ENCODE results near the gene PNMT.

PNMT gene

DNA sequence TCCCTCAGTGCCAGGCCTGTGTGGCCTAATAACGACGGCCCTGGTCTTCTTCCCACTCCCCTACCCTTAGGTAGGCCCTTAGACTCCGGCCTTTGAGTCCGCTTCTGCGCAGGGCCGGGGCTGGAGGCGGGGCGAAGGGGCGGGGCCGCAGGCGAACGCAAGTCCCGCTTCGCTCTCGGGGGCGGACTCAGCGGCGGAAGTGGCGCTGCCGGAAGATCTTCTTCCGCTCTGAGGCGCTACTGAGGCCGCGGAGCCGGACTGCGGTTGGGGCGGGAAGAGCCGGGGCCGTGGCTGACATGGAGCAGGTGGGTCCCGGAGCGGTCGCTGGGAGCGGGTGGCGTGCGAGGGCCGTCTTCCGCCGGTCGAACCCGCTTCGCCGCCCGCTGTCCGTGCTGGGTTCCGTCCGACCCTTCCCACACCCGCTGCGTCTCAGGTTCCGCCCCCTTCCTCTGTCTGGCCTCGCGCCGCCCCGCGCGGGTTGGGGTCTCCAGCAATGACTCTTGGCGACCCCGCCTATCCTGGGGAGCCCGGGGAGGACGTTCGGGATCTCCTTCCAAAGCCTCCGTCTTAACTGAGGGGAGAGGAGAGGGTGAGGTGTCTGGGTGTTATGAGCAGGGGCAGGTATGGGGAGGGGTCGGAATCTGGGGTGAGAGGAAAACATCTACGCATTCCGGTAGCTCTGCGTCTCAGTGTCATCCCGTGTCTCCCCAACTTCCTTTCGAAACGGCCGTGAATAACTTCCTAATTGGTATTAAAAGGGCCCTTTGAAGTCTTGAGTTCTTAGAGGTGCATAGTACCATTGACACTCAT, 31.1 kb upstream of the PNMT start, which contains the start of gene STARD3 (continued):
- TF ChIP-seq ZNF518A (tag by site-specific recombination; conservative IDR thresholded peaks at IDR 0.05; ENCODE audit: low read depth) (0 out of 2 replicates have a peak, but pooled peaks have one; percentile 41), ZNF514 (tag by site-specific recombination; IDR thresholded peaks at IDR 0.05) (no peak), ZNF558 (tag by site-specific recombination; IDR thresholded peaks at IDR 0.05) (no peak), YY1 (tag by site-specific recombination; IDR thresholded peaks at IDR 0.05) (peak; percentile 64), ZNF148 (tag by site-specific recombination; IDR thresholded peaks at IDR 0.05; ENCODE audit: borderline replicate concordance) (no peak; the same call in 1 of the 2 replicates), EGR2 (tag by site-specific recombination; IDR thresholded peaks at IDR 0.05; ENCODE audit: low read depth) (peak; percentile 57; the same call in 1 of the 2 replicates), ZNF510 (tag by site-specific recombination; IDR thresholded peaks at IDR 0.05; ENCODE audit: insufficient replicate concordance) (no peak), BCL6B (tag by site-specific recombination; IDR thresholded peaks at IDR 0.05) (no peak), ZNF677 (tag by site-specific recombination; IDR thresholded peaks at IDR 0.05) (no peak), KLF9 (tag by site-specific recombination; IDR thresholded peaks at IDR 0.05; ENCODE audit: low read depth) (peak; percentile 96), SALL2 (tag by site-specific recombination; IDR thresholded peaks at IDR 0.05; ENCODE audit: borderline replicate concordance) (no peak), ZFP41 (tag by site-specific recombination; IDR thresholded peaks at IDR 0.05; ENCODE audit: borderline replicate concordance) (no peak), ZNF157 (tag by site-specific recombination; IDR thresholded peaks at IDR 0.05) (no peak), BCL11B (tag by site-specific recombination; IDR thresholded peaks at IDR 0.05; ENCODE audit: low read depth) (no peak)
- TF ChIP-seq, protein P1, sequence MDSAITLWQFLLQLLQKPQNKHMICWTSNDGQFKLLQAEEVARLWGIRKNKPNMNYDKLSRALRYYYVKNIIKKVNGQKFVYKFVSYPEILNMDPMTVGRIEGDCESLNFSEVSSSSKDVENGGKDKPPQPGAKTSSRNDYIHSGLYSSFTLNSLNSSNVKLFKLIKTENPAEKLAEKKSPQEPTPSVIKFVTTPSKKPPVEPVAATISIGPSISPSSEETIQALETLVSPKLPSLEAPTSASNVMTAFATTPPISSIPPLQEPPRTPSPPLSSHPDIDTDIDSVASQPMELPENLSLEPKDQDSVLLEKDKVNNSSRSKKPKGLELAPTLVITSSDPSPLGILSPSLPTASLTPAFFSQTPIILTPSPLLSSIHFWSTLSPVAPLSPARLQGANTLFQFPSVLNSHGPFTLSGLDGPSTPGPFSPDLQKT (IDR thresholded peaks at IDR 0.05; ENCODE audit: borderline replicate concordance, low read depth, low read length): no peak
- TF ChIP-seq, protein P2, sequence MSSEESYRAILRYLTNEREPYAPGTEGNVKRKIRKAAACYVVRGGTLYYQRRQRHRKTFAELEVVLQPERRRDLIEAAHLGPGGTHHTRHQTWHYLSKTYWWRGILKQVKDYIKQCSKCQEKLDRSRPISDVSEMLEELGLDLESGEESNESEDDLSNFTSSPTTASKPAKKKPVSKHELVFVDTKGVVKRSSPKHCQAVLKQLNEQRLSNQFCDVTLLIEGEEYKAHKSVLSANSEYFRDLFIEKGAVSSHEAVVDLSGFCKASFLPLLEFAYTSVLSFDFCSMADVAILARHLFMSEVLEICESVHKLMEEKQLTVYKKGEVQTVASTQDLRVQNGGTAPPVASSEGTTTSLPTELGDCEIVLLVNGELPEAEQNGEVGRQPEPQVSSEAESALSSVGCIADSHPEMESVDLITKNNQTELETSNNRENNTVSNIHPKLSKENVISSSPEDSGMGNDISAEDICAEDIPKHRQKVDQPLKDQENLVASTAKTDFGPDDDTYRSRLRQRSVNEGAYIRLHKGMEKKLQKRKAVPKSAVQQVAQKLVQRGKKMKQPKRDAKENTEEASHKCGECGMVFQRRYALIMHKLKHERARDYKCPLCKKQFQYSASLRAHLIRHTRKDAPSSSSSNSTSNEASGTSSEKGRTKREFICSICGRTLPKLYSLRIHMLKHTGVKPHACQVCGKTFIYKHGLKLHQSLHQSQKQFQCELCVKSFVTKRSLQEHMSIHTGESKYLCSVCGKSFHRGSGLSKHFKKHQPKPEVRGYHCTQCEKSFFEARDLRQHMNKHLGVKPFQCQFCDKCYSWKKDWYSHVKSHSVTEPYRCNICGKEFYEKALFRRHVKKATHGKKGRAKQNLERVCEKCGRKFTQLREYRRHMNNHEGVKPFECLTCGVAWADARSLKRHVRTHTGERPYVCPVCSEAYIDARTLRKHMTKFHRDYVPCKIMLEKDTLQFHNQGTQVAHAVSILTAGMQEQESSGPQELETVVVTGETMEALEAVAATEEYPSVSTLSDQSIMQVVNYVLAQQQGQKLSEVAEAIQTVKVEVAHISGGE (tag by site-specific recombination; conservative IDR thresholded peaks at IDR 0.05; ENCODE audit: low read depth): peak; percentile 99
- TF ChIP-seq, protein P3, sequence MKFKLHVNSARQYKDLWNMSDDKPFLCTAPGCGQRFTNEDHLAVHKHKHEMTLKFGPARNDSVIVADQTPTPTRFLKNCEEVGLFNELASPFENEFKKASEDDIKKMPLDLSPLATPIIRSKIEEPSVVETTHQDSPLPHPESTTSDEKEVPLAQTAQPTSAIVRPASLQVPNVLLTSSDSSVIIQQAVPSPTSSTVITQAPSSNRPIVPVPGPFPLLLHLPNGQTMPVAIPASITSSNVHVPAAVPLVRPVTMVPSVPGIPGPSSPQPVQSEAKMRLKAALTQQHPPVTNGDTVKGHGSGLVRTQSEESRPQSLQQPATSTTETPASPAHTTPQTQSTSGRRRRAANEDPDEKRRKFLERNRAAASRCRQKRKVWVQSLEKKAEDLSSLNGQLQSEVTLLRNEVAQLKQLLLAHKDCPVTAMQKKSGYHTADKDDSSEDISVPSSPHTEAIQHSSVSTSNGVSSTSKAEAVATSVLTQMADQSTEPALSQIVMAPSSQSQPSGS (tag by site-specific recombination; IDR thresholded peaks at IDR 0.05; ENCODE audit: low read depth): no peak
- TF ChIP-seq, protein P4, sequence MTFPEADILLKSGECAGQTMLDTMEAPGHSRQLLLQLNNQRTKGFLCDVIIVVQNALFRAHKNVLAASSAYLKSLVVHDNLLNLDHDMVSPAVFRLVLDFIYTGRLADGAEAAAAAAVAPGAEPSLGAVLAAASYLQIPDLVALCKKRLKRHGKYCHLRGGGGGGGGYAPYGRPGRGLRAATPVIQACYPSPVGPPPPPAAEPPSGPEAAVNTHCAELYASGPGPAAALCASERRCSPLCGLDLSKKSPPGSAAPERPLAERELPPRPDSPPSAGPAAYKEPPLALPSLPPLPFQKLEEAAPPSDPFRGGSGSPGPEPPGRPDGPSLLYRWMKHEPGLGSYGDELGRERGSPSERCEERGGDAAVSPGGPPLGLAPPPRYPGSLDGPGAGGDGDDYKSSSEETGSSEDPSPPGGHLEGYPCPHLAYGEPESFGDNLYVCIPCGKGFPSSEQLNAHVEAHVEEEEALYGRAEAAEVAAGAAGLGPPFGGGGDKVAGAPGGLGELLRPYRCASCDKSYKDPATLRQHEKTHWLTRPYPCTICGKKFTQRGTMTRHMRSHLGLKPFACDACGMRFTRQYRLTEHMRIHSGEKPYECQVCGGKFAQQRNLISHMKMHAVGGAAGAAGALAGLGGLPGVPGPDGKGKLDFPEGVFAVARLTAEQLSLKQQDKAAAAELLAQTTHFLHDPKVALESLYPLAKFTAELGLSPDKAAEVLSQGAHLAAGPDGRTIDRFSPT (tag by site-specific recombination; IDR thresholded peaks at IDR 0.05): no peak
